Small intestine (tissue), 7 donors: ENCODE measurements around the gene CCDC137. TPM values are rescaled to one million over a fixed set of nuclear protein-coding genes. Genes with fewer than 3 reads are reported as not detected.

Source experiments
- DNase-seq, 2 donors: peaks; one replicate each; pipeline versions ENCODE4 v3.0.0 to v3.0.0-alpha.2; 2013
- FAIRE-seq: peaks from 2 replicates; lab custom pipeline; 2012; peaks lifted over from hg19 to GRCh38; lab: Jason Lieb, UNC
- H3K27ac ChIP-seq, 3 donors: one replicate each; pipeline ENCODE4 v1.5.1; 2013; ENCODE audit warnings: low read length in 2 of 3, mild to moderate bottlenecking in 2 of 3, control low read depth in 1 of 3, inconsistent platforms in 1 of 3, low read depth in 1 of 3, moderate library complexity in 1 of 3
- H3K27me3 ChIP-seq, 3 donors: one replicate each; pipeline ENCODE4 v1.6.1; 2013; ENCODE audit warnings: low read length in 3 of 3, inconsistent platforms in 1 of 3; ENCODE audit not compliant: control insufficient read depth in 3 of 3, insufficient read depth in 3 of 3
- H3K36me3 ChIP-seq, 3 donors: one replicate each; pipeline ENCODE4 v1.6.1; 2013; ENCODE audit warnings: low read length in 3 of 3, inconsistent platforms in 1 of 3, low read depth in 1 of 3, mild to moderate bottlenecking in 1 of 3, moderate library complexity in 1 of 3; ENCODE audit not compliant: control insufficient read depth in 3 of 3, insufficient read depth in 2 of 3
- H3K4me1 ChIP-seq, 3 donors: one replicate each; pipeline ENCODE4 v1.6.1; 2013; ENCODE audit warnings: low read length in 2 of 3, inconsistent platforms in 1 of 3, low read depth in 1 of 3, mild to moderate bottlenecking in 1 of 3, moderate library complexity in 1 of 3; ENCODE audit not compliant: control insufficient read depth in 3 of 3, insufficient read depth in 2 of 3
- H3K4me3 ChIP-seq, 3 donors: one replicate each; pipeline ENCODE4 v1.5.1; 2013; ENCODE audit warnings: low read length in 3 of 3, control low read depth in 1 of 3, inconsistent platforms in 1 of 3, low read depth in 1 of 3, mild to moderate bottlenecking in 1 of 3, moderate library complexity in 1 of 3
- H3K9me3 ChIP-seq, 2 donors: one replicate each; pipeline ENCODE4 v1.6.1; 2013; ENCODE audit warnings: low read depth in 1 of 2, low read length in 1 of 2; ENCODE audit not compliant: control insufficient read depth in 2 of 2, insufficient read depth in 1 of 2
- WGBS, 3 donors: extraction: QIAGEN DNeasy Blood & Tissue Kit; methylation state at CpG; one replicate each; pipeline ENCODE4 v1.1.7; 2013; 5-methylcytosine and 5-hydroxymethylcytosine counted together
- polyA plus RNA-seq, 4 donors: library from polyadenylated mRNA; stranded (reverse) in 3 of 4; unstranded in 1 of 4; fragments of 200-250 nt in 3 of 4; fragments of 120-200 nt in 1 of 4; gene quantifications; one replicate each; pipeline versions ENCODE4 v1.2.1 to v1.2.3, GENCODE V29; 2013
- donor health status: healthy with polysubstance abuse.
- donor health status: control.
- donor health status: control.
- donor health status: Bipolar disorder and iron deficiency.
- donor health status: healthy.

CCDC137 gene
- polyA plus RNA-seq, 4 donors, result 18.1 to 89.2 (median 21.7) TPM

- no peak overlapping the region for H3K4me3 ChIP-seq
- H3K9me3 ChIP-seq, result no peaks in the 10 kb centered on the region
- H3K4me1 ChIP-seq, result peaks cover 0 to 7% (median 2%) of the 10 kb centered on the region in 3 donors
- peak overlapping the region in 2 of 3 donors; percentile 26 to 33 for H3K27ac ChIP-seq
- H3K36me3 ChIP-seq, result peaks cover 0 to 32% (median 0%) of the 10 kb centered on the region in 3 donors
- H3K27me3 ChIP-seq, result no peaks in the 10 kb centered on the region
- FAIRE-seq, result no peak
- 22 to 43% (median 27%) methylated on average over 9 to 10 of the region's 10 CpGs for WGBS, 3 donors
- peak; percentile 30 to 88 for DNase-seq
Observed at GRCh38 chr17:81722184-81723120, 55.9 kb downstream of the CCDC137 start.

Other genes starting within 250 kb of the CCDC137 start
- gene ACTG1, start 153.9 kb upstream of the CCDC137 start, polyA plus RNA-seq, result 1,000 to 10,000 TPM; 1,318 to 3,459 (median 1,787) TPM
- 1 to 10 TPM in 2 of 4 donors, not detected in 2; 1.2 to 1.3 TPM for gene FSCN2, start 138.4 kb upstream of the CCDC137 start, polyA plus RNA-seq
- 10 to 100 TPM; 23.7 to 30.2 (median 26.9) TPM for gene FAAP100, start 114.4 kb upstream of the CCDC137 start, polyA plus RNA-seq
- gene NPLOC4, start 29.6 kb upstream of the CCDC137 start, polyA plus RNA-seq, result 10 to 100 TPM; 33.0 to 45.0 (median 34.1) TPM
- 1 to 10 TPM in 1 of 4 donors, under 1 TPM in 1, not detected in 2; 0.40 to 1.1 TPM for gene TSPAN10, start 29.5 kb upstream of the CCDC137 start, polyA plus RNA-seq
- 1 to 10 TPM in 3 of 4 donors, not detected in 1; 1.4 to 7.8 (median 2.8) TPM for gene PDE6G, start 10.2 kb upstream of the CCDC137 start, polyA plus RNA-seq
- gene OXLD1, start 132 bp upstream of the CCDC137 start, polyA plus RNA-seq, result 10 to 100 TPM; 22.1 to 76.0 (median 65.2) TPM
- gene ARL16, start 17.1 kb downstream of the CCDC137 start, polyA plus RNA-seq, result 10 to 100 TPM; 34.1 to 76.9 (median 51.4) TPM
- gene HGS, start 17.3 kb downstream of the CCDC137 start, polyA plus RNA-seq, result 100 to 1,000 TPM in 2 of 4 donors, 10 to 100 TPM in 2; 78.8 to 284 (median 134) TPM
- gene MRPL12, start 36.6 kb downstream of the CCDC137 start, polyA plus RNA-seq, result 100 to 1,000 TPM in 3 of 4 donors, 10 to 100 TPM in 1; 46.3 to 258 (median 170) TPM
- 10 to 100 TPM; 40.3 to 79.1 (median 57.3) TPM for gene SLC25A10, start 45.5 kb downstream of the CCDC137 start, polyA plus RNA-seq
- gene GCGR, start 137.4 kb downstream of the CCDC137 start, polyA plus RNA-seq, result 1 to 10 TPM in 3 of 4 donors, under 1 TPM in 1; 0.27 to 2.2 (median 1.7) TPM
- 10 to 100 TPM; 19.5 to 87.6 (median 48.5) TPM for gene MCRIP1, start 166.6 kb downstream of the CCDC137 start, polyA plus RNA-seq
- 1 to 10 TPM in 1 of 4 donors, under 1 TPM in 2, not detected in 1; 0.12 to 2.5 (median 0.49) TPM for gene PPP1R27, start 168.3 kb downstream of the CCDC137 start, polyA plus RNA-seq
- 1,000 to 10,000 TPM in 3 of 4 donors, 100 to 1,000 TPM in 1; 792 to 1,191 (median 1,005) TPM for gene P4HB, start 193.8 kb downstream of the CCDC137 start, polyA plus RNA-seq
- gene ARHGDIA, start 204.6 kb downstream of the CCDC137 start, polyA plus RNA-seq, result 100 to 1,000 TPM; 190 to 411 (median 341) TPM
- 10 to 100 TPM; 22.8 to 86.7 (median 38.6) TPM for gene ALYREF, start 224.8 kb downstream of the CCDC137 start, polyA plus RNA-seq
- gene ANAPC11, start 225.0 kb downstream of the CCDC137 start, polyA plus RNA-seq, result 100 to 1,000 TPM in 3 of 4 donors, 10 to 100 TPM in 1; 75.8 to 240 (median 187) TPM
- 1 to 10 TPM in 1 of 4 donors, under 1 TPM in 3; 0.21 to 1.8 (median 0.59) TPM for gene NPB, start 235.5 kb downstream of the CCDC137 start, polyA plus RNA-seq
- 100 to 1,000 TPM in 3 of 4 donors, 10 to 100 TPM in 1; 32.6 to 303 (median 174) TPM for gene PCYT2, start 244.7 kb downstream of the CCDC137 start, polyA plus RNA-seq